RWPE1 (cell line): ENCODE data around the gene METAP1D.
A peak's percentile ranks its signal among the peaks of the same experiment; 100 is the strongest.

Experiments
- CTCF ChIA-PET: fragments of 350-600 bp; sonication (Branson Sonifier 250); formaldehyde crosslinking; extraction: SDS; loops from one replicate; lab custom pipeline; 2021; lab: Yijun Ruan, JAX
- POLR2A ChIA-PET: fragments of 400-600 bp; formaldehyde crosslinking; extraction: SDS; loops from one replicate; lab custom pipeline; 2020; ENCODE audit warnings: antibody characterized with exemption; ENCODE audit not compliant: low non-redundant PET; lab: Yijun Ruan, JAX
- DNase-seq: peaks from one replicate; pipeline ENCODE4 v3.0.0; 2012; ENCODE audit warnings: low spot score
- H3K27ac ChIP-seq: fragments of 450-650 bp; 2 replicates; pipeline ENCODE4 v1.5.1; 2017
- TF ChIP-seq, protein P1 (sequence below): fragments of 450-650 bp; conservative IDR thresholded peaks from 2 replicates; pipeline ENCODE4 v1.5.1; 2017; ENCODE audit warnings: low read depth, mild to moderate bottlenecking

METAP1D gene

DNA sequence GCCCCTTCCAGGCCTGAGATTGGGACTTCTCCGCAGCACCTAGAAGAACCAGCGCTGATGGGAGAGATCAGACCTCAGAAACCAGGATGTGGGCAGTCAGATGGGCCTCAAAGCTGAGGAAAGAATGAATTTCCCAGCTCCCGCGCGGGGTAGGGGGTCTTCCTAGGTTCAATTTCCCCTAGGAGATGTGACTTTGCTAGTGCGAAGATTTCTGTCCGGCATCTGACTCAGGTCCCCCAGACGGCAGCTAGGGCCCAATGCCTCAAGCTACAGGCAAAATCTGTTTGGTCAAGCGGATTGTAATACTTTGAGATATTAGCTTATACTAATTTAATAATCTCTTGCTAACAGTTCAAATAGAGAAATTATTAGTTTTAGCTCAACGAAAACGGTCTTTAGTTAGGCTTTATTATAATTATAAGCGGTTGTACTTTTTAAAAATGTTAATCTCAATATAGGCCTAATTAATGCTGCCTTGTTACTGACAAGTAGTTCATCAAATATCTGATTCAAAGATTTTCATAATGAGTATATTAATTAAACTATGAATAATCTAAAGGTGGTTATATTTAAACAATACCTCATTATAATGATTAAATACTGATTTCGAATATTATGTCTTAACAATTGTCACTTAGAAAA is 91.4 kb downstream of the METAP1D start:
- ChIA-PET POLR2A (no interaction called here), CTCF (interaction anchor here (0.6 to 1.2 kb wide), 2 partner anchors 45 to 346 kb away, joined by 3 to 4 read pairs; no protein-coding TSS in a partner anchor)

DNA sequence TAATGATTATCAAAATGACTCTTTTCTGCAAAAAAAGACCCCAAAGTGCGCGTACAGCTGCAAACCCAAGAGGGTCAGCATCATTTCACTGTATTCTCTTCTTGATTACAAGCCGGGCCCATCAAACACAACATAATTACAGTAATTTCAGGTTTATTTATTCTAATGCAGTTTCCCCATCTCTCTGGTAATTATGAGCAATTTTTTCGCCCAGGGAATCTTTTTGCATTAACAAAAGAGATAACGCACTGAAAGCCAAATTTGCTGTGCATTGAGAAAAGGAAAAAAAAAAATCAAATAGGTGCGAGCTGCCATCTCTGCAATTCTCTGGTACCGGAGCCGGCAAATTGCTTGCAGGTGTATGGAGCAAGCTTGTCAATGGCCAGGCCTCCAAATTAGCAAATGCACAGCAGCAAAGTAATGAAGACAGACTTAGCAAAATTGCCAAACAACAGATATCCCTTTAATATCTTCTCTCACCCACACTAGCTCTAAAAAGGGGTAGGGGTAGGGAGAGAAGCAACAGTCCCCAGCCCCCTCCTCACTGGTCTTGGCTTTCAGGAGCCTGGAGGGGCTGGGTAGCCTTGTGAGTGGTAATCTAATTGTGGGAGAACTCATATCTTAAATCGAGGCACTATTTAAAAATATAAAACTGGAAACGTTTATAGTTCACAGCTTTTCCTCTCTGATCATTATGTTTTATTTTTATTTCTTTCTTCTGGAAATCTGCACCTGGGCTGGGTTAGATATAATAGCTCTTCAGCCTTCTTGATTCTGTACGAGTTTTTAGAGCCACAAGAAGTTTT is 92.2 kb downstream of the METAP1D start:
- no peak for DNase-seq
- ChIA-PET CTCF (interaction anchor here (0.6 to 1.2 kb wide), 2 partner anchors 347 to 575 kb away, joined by 3 to 4 read pairs; no protein-coding TSS in a partner anchor), POLR2A (no interaction called here)
- TF ChIP-seq, protein P1, sequence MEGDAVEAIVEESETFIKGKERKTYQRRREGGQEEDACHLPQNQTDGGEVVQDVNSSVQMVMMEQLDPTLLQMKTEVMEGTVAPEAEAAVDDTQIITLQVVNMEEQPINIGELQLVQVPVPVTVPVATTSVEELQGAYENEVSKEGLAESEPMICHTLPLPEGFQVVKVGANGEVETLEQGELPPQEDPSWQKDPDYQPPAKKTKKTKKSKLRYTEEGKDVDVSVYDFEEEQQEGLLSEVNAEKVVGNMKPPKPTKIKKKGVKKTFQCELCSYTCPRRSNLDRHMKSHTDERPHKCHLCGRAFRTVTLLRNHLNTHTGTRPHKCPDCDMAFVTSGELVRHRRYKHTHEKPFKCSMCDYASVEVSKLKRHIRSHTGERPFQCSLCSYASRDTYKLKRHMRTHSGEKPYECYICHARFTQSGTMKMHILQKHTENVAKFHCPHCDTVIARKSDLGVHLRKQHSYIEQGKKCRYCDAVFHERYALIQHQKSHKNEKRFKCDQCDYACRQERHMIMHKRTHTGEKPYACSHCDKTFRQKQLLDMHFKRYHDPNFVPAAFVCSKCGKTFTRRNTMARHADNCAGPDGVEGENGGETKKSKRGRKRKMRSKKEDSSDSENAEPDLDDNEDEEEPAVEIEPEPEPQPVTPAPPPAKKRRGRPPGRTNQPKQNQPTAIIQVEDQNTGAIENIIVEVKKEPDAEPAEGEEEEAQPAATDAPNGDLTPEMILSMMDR: no peak
- H3K27ac ChIP-seq: no peak overlapping the region

More for the DNA sequence above, 91.4 kb downstream of the METAP1D start:
- TF ChIP-seq, protein P1: no peak
- no peak for DNase-seq
- H3K27ac ChIP-seq: no peak overlapping the region

DNA sequence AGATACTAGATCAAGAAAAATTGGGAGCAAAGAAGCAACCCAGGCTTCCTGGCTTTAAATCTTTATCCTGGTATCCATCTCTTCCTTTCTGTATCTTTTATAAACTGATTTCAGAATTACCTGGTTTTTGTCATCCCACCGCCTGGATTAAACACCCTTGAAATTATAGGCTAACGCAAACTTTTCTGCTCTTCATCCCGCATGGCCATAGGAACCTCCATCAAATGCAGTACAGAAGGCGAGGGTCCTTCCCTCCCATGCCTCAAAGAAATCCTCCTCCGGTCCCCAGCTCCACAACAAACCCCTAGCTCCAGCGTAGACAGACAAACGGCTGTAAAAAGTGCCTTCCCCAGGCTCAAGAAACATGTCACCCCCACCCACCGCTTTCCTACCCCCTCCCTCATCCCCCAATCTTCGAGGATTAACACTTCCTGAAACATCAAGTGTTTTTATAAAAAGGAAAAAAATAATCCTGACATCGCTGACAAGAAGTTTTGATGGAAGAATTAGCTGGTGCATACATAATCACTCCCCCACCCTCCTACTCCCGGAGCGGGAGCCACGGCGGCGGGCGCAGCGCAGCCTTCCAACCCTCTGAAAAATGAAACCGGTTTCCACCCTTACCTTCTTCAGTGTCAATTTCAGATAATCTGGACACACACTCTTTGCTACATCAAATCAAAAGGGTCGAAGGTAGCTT is 93.1 kb downstream of the METAP1D start:
- no peak for DNase-seq
- CTCF ChIA-PET: interaction anchor here (0.5 to 0.6 kb wide), 2 partner anchors 493 to 576 kb away, joined by 3 read pairs; no protein-coding TSS in a partner anchor
- TF ChIP-seq, protein P1: no peak
- POLR2A ChIA-PET: no interaction called here
- no peak overlapping the region for H3K27ac ChIP-seq

DNA sequence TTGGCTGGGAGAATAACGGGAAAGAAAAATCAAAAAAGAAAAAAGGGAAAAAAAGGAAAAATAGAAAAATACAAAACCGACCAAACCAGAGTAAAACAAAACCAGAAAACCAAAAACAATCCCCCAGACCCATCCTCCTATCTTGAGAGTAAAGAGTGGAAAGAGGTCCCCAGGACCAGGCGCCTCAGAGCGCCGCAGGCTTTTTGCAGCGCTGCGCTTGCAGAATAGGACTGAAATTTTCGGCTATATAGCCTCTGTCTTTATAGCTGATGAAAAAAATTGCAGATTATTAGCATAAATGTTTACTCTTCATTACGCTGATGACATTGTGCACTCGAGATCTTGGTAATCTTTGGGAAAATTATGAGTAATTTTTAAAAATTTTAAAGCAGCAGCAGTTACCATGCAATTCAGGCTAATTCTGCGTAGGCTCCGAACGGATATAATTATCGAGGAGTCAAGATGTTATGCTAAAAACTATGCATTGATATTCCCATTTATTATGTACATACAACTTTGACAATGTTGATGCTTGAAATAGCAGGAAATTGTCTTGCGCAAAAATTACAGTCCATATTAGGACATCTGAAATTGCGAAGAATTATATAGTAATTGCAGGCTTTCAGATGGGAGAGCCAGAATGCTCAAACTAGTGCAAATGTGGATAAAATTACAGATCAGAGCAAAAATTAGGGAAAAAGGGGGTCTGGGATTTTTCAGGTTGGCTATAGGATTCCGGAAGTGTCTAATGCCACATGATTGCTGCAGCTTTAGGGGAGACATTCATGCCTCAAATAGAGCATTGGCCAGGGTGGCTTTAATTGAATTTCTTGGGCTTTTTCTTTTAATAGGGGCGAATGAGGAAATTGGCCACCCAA is 93.9 kb downstream of the METAP1D start:
- POLR2A ChIA-PET: no interaction called here
- peak overlapping the region; percentile 100 for H3K27ac ChIP-seq
- TF ChIP-seq, protein P1: no peak
- CTCF ChIA-PET: interaction anchor here (0.5 kb wide), 1 partner anchor 493 kb away, joined by 3 read pairs; no protein-coding TSS in a partner anchor
- no peak for DNase-seq

DNA sequence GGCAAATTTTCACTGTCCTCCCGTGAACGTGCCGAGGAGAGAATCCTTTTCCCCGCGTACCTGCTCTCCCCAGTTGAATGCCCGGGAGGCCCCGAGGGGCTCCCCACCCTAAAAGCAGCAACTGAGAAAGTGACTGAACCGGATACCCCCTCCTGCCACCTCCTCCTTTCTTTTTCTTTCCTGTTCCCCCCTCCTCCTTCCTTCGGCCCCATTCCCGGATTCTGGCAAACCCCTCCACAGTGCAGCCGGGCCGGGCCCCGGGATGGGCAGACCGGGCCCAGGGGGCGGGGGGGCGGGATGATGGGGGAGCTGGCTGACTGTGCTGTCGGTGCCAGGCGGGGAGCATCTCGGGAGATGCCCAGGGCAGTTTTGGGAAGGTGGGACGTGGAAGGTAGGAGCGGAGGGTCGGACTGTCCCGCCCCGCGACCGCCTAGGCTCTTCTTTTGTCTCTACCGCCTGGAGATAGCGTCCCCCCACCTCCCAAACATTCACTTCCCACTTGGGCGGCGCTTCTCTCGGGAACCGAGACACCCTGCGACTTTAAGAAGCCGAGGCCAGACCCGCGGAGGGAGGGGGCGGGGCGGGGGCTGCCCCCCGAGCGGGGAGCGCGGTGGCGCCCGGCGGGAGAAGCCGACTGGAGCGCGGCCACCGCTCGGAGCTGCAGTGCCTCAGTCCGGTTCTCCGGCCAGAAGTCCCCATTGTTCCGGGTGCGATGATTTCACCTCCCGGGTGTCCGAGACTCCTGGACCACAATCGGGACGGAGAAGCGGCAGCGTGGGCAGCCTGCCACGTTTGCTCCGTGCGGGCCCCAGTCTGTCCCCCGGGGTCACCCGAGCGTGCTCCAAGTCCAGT is 94.8 kb downstream of the METAP1D start:
- H3K27ac ChIP-seq: peak overlapping the region; percentile 100
- CTCF ChIA-PET: interaction anchor here (0.7 kb wide), 2 partner anchors 112 to 262 kb away, joined by 3 read pairs; no protein-coding TSS in a partner anchor
- TF ChIP-seq, protein P1: no peak
- POLR2A ChIA-PET: no interaction called here
- no peak for DNase-seq
